Stimulated activated CD8-positive, alpha-beta memory T cell treated with anti-CD3 and anti-CD28 coated beads, Interleukin-12 subunit alpha, Interleukin-12 subunit beta, amount 100 ng/mL, for 4 hours (primary cell): Measurements from ENCODE around the gene MYO10.
"Not testable (repeated sequence)": the region's sequence is repeated elsewhere in the genome, so short reads cannot be mapped to it uniquely, and the experiment has no call there.

ENCODE experiments used
- DNase-seq: peaks from one replicate; pipeline ENCODE4 v3.0.0-alpha.2; 2020; ENCODE audit warnings: low read depth

MYO10 gene

DNA sequence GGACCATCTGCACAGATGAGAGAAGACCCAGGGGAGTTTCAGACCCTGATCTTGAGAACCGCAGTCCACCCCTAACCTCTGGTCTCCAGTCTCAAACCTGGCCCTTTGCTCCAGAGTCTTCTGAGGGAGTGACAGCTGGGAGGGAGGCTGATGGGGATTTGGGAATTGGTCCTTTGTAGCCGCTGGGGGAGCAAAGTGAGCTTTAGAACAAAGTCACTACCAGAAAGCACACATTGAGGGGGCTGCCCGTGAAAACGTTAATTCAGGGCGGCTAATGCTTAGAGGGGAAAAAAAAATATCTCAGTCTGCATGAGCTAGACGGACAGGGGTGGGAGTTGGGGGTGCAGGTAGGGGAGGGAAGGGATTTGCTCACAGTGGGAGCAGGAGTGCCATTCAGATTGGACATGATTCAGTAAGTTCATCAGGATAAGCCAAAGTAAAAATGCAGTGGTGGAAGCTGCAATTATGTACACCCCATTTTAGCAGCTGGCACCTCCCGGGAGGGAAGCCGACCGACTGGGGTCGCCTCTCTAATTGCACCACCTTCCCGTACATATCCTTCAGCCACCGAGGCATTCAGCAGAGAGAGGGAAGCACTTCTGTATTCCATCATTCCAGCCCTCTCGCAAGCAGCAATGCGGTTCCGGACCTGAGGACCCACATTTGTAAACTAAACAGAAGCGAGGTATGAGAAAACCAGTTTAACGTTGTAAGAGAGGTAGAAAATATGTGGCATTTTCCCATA, 195.8 kb downstream of the MYO10 start:
- DNase-seq: no peak

DNA sequence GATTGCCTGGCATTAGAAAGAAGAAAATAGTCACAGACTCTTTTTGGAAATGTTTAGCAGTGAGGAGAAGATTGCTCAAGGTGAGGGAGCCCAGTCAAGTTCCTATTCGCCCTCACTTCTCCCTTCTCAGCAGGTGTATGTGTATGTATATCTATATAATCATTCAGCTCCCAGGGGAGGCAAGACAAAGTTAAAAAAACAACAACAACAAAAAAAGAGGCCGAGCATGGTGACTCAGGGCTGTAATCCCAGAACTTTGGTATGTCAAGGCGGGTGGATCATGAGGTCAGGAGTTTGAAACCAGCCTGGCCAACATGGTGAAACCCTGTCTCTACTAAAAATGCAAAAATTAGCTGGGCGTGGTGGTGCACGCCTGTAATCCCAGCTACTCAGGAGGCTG, 197.7 kb downstream of the MYO10 start:
- DNase-seq: not testable (repeated sequence)

DNA sequence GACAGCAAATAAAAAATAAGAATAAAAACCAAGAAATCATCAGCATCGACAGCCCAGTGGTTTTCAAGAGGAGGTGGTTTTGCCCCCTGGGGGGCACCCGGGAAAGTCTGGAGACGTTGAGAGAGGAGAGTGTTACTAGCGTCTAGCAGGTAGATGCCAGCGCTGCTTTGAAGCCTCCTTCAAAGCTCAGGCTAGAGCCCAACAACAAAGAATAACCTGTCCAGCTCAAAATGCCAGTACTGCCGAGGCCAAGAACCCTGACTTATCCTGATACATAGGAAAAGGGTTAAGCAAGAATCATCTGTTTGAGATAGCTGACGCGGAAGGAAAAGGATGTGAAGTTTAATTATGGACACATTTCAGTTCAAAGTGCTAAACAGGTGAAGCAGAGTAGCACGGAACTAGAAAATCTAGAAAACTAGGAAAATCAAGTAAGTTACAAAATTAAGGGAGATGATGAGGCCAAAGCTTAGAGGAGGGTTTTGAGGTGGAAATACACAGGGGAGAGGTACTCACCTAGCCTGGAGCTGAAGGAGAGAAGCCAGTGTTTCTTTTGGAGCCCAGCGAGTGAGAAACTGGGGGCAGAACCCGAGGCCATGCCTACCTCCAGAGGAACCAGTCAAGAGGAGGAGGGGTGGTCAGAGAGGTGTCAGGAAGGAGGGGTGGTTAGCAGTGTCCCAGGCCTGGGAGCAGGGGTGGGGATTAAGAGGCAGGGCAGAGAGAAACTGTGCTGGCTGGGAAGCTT, 198.3 kb downstream of the MYO10 start:
- DNase-seq: no peak

DNA sequence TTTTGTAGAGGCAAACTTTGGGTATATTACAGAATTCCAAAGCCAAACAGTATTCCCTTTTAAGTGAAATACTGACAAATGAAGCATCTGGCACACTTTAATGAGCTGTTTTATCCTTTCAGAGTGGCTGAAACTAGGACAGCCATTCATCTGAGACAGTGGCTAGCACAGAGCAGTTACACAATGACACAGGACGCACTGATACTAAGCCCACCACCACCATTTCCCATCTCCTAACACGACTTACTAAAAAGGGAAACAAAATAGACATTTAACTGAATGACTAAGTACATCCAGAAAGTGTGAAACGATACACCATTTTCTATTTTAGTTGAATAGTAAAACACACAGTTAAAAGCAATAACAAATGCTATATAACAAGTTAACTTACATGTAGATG, 198.9 kb downstream of the MYO10 start:
- DNase-seq: no peak

DNA sequence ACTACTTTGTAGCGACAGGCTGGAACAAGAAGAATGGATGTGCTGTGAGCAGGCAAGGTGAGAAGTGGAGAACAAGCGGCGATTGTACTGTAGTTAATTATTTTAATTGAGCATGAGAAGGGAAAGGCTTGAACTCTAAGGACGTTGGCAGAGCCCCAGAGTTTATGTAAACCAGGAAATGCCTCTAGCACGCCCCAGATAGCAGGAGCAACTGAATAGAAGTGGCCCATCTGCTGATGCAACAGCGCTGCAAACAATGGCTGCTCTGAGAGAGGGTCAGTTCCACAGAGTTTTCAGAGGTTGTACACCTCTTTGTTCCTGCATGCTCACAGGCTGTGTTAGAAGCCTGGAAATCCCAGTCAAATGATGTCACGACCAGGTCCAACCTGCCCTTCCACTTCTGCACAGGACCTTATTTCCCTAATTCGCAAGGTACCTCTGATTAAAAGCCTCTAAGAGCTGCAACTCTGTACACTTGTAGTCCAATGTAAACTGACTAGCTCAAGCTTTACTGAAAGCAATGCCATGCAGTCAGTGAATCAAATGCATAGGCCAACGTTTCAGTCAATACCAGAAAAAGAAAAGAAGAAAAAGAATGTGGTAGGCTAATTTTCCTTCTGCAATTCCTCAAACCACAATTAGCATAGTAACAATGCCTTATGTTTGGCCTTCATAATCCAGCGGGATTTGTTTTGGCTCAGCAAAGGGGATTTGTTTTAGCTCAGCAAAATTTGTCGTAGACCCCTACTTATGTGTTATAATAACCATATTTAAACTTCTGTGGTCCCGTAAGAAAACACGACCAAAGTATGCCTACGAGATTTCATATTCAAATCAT, 199.7 kb downstream of the MYO10 start:
- DNase-seq: no peak

DNA sequence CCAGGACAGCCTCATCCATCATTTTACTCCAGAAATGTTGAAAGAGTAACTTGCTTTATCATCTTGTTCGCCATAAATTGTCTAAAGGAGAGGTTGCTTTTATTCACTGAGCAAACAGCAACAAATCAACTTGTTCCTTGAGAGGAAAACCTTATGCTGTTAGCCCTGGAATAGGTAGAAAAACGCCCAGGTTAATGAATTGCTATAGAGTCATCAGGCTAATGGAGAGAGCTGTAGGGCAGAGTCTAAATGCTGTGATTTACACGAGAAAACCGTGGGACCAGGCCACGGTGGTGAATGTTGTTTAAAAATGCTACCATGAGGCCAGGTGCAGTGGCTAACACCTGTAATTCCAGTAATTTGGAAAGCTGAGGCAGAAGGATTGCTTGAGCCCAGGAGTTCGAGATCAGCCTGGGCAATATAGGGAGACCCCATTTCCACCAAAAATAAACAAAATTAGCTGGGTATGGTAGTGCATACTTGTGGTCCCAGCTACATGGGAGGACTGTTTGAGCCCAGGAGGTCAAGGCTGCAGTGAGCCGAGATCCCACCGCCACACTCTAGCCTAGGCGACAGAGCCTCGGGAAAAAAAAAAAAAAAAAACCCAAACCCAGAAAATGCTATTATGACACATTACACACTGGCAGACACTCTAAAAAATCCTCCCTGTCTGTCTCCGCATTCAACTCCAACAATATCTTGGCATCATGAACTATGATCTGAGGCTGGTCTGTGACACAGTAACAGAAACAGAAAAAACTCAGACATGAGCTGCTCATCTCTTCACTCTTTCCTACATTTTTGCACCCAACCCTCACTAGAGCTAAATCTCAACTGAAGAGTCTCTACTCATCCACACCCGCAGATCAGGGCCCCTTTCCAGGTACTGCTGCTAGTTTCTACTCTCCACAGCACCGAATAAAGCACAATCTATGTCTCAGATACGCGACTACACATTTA, 200.7 kb downstream of the MYO10 start:
- DNase-seq: no peak

DNA sequence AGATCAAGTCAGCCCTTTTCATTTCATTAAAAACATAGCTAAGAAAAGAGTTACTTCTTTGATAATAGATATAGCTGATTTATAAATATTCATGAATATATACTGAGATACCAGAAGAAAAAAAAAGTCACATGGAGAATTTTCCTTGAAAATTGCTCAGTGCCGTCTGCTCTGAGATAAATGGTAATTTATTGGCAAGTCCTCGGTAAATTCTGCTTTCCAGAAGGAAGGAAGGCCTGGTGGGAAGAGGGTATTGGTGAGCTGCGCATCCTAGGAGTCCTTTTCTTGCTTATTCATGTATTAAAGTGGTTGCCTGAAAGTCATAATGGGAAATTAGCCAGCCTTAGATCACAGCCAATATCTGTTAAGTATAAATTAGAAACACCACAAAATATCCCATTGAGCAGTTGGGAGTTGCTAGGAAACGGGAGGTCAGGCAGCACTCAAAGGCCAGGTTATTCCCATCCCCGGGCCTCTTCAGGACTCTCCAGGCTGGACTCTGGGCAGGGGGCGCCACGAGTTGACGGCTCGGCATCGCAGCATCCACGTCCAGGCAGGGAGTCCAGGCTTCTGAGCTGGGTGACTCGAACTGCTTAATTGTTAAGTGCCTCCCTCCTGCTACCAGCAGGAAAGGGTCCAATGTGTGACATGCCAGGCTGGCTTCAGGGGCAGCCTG, 202.6 kb downstream of the MYO10 start:
- DNase-seq: no peak

DNA sequence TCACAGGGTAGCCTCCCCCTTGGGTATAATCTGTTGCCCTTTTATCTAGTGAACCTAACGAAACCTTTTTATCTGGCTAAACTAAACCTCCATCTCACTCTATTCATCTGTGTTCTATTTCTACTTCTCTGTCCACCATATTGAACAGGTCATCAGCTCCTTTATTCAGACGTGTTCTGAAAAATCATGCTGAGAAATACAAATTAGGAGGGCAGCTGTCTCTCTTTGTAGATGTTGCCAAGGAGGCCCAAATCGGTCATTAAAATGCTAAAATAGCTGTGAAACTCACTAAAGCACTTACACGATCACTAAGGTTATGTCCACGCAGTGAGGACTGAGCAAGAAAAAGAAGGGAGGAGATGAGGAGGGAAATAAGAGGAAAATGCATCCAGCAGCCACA, 203.7 kb downstream of the MYO10 start:
- DNase-seq: no peak

DNA sequence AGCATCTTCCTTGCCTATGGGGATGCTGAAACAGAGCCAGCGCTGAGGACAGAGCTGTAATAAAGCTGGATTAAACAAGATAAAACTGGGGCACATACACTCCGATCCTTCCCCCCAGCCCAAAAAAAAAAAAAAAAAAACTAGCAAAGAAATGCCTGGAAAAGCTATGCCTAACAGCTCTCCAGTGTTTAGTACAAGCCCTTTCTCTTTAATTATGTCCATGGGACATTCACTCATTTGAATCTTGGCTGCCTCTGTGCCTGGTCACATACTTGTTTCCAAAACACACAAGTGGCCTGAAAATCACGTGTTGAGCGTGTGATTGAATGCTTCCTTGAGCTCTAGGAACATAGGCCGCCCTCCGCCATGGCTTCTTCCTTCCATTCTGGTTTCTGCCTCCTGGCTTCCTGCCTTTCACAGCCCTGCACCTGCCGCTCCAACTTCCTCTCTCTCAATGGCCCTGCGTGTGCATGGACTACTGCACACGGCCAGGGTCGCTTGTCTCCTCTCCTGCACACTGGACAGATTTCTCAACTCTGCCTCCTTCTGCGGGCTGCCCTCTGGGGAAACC, 208.2 kb downstream of the MYO10 start:
- no peak for DNase-seq

DNA sequence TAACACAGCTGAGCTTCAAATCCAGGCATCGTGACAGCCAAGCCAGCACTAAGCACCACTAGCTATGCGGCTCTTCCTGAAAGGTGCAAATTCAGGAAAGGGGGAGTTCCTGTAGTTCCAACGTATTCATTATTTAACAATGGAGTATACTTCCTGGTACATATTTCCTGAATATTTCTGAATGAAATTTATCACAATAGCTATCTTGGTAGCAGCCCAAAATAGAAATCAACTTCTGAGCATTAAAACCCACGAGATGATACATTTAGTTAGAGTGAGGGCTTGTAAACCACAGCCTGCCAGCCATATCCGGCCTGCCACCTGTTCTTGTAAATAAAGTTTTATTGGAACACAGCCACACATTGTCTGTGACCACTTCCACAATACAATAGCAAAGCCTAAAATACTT, 209.5 kb downstream of the MYO10 start:
- no peak for DNase-seq

DNA sequence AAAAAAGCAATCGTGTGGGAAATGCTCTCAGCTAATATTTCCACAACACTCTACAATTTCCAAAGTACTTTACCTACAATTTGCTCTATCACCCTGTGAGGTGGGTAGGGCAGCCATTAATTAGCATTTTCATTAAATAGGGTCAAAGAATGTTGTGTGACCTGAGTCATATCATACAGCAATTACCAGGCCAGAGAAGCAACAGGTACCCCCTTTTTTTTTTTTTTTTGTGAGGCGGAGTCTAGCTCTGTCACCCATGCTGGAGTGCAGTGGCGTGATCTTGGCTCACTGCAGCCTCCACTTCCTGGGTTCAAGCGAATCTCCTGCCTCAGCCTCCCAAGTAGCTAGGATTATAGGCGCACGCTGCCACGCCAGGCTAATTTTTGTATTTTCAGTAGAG, 210.5 kb downstream of the MYO10 start:
- DNase-seq: no peak

DNA sequence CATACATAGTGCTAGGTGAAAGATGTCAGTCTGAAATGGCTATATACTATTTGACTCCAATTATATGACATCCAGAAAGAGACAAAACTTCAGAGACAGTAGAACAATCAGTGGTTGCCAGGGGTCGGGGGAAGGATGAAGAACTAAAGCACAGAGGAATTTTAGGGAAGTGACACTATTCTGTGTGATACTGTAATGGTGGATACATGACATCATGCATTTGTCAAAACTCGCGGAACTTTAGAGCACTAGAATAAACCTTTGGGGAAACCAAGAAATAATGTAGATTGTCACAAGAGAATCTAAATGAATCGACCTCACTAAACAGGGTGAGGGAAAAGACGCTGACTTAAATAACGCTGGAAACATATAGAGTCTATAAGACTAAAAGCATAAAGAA, 212.3 kb downstream of the MYO10 start:
- DNase-seq: no peak

DNA sequence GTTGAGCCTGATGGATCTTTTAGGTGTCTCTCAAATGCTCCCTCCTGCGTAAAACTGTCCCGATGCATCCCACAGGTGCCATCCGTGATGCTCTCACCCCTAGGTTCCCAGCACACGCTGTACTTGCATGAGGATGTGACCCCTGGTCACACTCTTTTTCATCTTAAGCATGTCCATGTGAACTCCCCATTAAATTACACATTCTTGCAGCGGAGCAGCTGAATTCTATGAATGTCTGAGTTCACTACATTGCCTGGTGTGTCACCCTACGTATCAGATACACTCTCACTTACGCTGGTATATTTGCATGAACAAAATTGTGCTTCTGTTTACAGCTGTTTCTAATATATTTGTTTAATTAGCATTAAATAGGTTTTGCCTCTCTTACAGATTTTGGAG, 214.0 kb downstream of the MYO10 start:
- no peak for DNase-seq

DNA sequence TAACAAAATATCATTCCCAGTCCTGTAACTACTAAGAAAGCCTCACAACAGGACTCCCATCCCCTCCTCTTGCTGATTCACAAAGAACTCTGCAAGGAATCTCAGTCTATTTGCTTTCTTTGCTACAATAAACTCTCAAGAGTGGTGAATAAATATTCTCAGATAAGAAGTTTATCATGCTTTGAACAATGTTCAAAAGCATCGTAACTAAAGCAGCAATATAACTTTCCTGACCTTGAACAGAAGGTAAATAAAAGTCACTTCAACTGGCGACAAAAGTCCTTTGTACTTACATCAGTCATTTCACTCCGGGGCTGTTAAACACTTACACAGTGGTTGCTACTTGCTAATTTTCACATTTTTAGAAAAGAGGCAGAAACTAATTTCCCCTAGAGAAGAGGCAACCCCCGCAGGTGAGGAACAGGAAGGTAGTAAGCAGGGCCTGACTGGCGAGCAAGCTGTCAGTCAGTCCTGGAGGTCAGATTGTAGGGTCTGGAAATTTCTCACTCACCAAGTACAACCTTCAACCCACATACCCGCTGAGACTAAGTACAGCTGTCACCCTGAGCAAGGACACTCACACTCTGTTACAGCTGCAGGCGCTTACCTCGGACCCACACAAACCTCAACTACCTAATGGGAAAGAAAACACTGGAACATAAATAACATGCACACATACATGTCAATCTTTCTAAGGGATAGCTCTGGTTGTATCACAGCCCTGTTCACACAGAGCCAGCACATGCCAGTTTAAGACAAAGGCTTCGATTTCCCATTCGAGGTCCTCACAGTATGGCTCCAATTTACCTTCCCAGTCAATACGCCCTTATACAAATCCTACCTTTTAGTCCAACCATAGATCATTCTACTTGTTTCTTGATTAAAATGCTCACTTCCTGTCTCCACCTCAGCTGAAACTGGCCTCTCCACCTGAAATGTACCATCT, 214.7 kb downstream of the MYO10 start:
- DNase-seq: no peak

DNA sequence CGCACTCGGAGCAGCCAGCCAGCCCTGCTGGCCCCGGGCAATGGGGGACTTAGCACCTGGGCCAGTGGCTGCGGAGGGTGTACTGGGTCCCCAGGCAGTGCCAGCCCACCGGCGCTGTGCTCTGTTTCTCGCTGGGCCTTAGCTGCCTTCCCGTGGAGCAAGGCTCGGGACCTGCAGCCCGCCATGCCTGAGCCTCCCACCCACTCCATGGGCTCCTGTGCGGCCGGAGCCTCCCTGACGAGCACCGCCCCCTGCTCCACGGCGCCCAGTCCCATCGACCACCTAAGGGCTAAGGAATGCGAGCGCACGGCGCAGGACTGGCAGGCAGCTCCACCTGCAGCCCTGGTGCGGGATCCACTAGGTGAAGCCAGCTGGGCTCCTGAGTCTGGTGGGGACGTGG, 218.1 kb downstream of the MYO10 start:
- not testable (repeated sequence) for DNase-seq

DNA sequence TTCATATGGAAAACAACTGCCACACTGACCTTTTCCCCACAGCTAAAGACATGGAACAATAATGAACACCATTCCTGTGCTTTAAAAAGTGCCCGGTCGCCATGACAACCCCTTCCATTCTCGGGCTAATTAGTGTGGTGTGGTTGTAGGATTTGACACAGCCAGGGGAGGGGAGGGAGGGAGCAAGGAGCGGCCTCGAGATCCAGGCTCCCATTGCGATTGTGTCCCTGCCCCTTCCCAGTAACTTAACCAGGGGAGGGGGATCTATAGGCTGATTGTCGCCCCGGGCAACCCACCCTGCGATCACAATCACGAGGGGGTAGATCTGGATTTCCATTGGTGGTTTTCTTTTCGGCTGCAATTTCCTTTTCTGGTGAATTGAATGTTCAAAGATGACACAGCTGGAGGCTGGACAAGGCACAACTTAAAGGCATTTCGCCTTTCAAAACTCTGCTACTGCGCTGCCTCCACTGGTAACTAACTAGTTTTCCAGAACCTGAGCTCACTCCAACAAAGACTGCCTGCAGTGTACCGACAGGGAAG, 222.6 kb downstream of the MYO10 start:
- no peak for DNase-seq

DNA sequence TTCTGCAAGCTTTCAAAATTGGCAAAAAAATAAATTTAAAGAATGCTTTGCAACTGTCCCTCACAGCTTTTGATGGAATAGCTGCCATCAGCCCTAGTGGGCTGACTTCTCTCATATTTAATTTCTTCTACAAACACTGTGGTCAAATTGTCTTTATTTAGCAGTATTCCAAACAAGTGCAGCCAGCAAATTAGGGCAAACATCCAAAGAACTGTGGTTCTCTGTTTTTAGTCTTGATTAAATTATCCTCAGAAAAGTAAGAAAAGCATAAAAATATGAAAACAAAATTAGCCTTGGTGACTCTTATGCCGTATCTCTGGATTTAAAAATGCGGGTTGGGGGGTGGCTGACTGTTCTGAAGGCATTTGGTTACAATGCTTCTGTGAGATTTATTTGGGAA, 223.5 kb downstream of the MYO10 start:
- no peak for DNase-seq

DNA sequence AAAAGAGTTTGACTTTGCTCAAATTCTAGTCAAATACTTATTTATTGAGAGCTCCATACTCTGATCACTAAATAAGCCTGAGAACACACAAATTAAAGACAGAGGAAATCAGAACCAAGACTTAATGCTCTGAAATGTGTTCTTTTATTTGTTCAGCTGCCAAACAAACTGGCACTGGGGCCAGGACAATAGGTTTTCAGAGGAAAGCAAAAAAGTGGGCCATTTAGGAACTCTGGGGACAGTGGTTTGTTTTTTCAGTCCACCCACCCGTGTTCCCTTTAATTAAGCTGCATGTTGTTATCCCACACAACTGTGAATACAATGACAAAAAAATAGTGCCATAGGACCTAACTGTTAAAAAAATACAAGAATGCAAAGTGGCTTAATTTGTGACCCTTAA, 223.9 kb downstream of the MYO10 start:
- DNase-seq: no peak

DNA sequence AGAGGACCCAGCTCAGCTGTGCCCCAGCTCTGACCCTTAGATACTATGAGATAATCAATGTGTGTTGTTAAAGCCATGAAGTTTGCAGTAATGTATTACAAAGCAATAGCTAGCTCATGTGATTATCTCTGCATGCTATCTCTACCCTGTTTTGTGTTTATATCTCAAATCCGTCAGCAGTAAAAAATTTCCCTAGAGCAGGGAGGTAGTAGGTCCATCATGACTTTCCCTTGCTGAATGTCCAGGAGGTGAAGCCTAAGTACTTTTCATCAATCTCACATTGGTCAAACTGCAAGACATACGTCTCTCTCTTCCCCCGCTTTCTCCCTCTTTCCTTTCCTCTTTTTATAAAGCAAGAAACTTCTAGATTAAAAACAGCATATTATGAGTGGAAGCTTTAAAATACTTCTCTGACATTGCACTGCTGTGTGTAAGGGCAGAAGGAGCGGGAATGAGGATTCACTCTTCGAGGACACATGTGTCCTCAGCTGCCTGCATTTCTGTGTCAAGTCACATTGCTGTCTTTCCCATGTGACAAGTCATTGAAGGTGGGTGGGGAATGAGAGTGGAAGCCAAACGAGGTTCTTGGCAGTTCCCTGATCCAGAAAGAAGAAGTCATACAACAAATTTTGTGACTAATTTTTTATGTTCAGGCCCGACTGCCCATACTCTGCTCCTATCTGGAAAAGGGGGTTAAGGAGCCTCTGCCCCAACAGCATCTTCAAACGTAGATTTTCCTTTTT, 226.2 kb downstream of the MYO10 start:
- no peak for DNase-seq
